Muscle of back (tissue), 13 donors: ENCODE measurements around the gene SMCO2. TPM values are rescaled to one million over a fixed set of nuclear protein-coding genes. Genes with fewer than 3 reads are reported as not detected.
A peak's percentile ranks its signal among the peaks of the same experiment; 100 is the strongest.

Source experiments
- DNase-seq, 3 donors: peaks; one replicate each; pipeline versions ENCODE4 v3.0.0 to v3.0.0-alpha.2; 2013
- long read RNA-seq, 9 donors: transcript quantifications; one replicate each; lab custom pipeline, GENCODE V29; 2026
- polyA plus RNA-seq, 10 donors: library from polyadenylated mRNA; unstranded; fragments of 120-200 nt; gene quantifications; one replicate each; pipeline ENCODE4 v1.2.1, GENCODE V29; 2013; ENCODE audit not compliant: insufficient read length in 10 of 10

The SMCO2 gene
- not detected for polyA plus RNA-seq
- long read RNA-seq, donor 1 = 0 reads
- long read RNA-seq, donor 2 = 0 reads
- long read RNA-seq, donor 3 = 0 reads
- long read RNA-seq, donor 4 = 0 reads
- long read RNA-seq, donor 5 = 0 reads
- long read RNA-seq, donor 6 = 0 reads
- long read RNA-seq, donor 7 = 0 reads
- long read RNA-seq, donor 8 = 0 reads
- long read RNA-seq, donor 9 = 0 reads

- no peak for DNase-seq
Observed at GRCh38 chr12:27446436-27446835, at the start of gene SMCO2. SMCO2 (plus strand) TSS chr12:27446736; CDS start chr12:27470632, 23,896 bp downstream.

GRCh38 chr12:27398466-27398865 is 48.1 kb upstream of the SMCO2 start:
- DNase-seq = no peak

DNA sequence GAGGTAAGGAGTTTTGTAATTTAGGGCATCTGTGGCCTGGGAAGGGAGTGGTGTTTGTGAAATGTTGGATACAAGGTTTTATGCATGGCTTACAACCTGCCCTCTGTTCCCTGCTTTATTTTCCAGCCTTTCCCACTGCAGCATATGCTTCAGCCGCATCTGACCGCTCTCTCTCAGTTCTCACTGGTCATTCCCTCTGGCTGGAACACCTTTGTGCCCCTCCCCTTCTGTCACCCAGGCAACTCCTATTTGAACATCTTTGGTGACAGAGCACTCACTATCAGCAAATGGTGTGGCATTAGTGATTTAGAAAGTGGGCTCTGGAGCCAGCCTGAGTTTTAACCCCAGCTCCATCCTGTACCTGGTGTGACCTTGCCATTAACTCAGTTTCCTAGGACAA is 47.5 kb upstream of the SMCO2 start:
- no peak for DNase-seq

DNA sequence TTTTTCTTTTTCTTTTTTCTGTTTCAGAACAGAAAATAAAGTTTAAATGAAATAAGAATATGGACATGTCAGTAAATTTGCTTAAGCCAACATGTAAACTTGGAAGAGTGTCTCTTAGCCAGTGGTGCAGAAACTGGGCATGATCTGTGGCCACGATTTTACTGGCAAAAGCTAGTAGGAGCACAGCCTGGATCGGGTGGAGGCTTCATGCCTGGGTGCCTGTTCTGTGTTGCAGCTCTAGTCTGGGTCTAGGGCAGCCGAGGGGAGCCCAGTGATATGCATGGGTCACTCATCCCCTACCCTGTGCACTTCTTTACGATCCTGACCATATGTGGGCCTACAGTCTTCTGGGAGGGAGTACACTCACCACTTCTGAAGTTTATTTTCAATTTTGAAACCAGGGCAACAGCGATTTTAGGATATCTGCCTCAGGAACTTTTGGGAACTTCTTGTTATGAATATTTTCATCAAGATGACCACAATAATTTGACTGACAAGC is 45.6 kb upstream of the SMCO2 start:
- no peak for DNase-seq

- no peak for DNase-seq
Observed at GRCh38 chr12:27412047-27412446, 34.5 kb upstream of the SMCO2 start.

DNA sequence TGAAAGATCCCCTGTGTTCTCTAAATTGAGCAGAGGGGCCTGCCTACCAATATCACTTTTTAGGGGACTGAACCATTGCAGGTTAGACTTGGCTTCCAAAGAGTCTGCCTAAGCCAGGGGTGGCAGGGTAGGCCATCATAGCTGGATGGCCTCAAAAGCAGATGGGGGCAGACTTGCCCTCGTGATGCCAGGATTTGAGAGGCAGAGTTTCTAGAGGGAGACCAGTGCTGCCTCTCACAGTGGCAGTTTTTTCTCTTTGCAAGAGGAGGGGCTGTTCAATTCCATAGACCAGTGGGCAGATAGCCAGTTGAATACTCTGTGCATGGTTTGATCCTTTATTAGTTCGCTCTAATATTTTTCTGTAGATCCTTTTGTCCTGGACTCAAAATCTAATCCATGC is 23.8 kb upstream of the SMCO2 start:
- no peak for DNase-seq

DNA sequence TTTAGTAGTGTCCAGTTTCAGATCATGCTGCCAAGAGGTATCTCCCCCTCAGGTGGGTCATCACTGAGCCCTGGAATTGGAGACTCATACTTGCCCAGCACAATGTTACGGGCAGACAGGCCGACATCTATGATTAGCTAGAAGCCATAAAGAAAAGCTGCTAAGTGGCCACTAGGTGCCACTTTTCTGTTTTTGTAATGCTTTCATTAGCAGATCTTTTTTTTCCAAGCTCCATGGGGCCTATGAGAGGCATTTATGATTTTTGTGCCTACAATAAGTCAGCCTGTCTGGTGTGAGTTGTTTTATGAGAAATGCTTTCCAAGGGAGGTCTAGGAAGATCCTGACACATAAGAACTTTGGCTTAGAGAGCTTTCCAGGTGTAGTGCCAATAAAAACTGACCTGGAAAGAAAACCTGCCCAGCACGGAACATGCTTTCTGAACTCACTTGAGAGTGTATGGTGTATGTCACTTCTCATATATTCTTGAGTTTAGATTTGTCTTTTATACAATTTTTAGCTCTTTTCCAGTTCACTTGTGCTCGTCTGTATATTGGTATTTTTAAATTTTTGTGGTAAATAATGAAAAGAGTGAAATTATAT is 21.8 kb upstream of the SMCO2 start:
- DNase-seq = peak; percentile 31 to 57 (median 39)

GRCh38 chr12:27425306-27425705 is 21.2 kb upstream of the SMCO2 start:
- DNase-seq = no peak

- no peak for DNase-seq
Observed at GRCh38 chr12:27426743-27427487, 19.6 kb upstream of the SMCO2 start.

GRCh38 chr12:27427824-27428223 is 18.7 kb upstream of the SMCO2 start:
- no peak for DNase-seq

- DNase-seq = no peak
Observed at GRCh38 chr12:27428466-27428865, 18.1 kb upstream of the SMCO2 start.

DNA sequence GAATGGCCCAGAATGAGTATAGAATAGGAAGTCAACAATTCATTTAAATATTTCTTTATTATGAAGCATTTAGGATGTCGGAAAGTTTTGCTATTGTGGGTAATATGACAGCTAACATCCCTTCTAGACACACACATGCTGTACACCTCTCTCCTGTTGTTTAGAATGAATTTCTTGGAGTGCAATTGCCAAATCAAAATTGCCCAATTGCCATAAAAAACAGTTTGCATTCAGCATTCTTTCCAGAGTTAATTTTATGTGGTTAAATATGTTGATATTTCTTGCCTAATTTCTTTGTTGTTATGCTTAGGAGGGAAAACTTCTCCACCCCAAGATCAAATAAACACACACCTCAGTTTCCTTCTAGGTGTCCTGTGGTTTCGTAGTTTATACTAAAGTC is 16.9 kb upstream of the SMCO2 start:
- DNase-seq = no peak

GRCh38 chr12:27431185-27431584 is 15.4 kb upstream of the SMCO2 start:
- no peak for DNase-seq

DNA sequence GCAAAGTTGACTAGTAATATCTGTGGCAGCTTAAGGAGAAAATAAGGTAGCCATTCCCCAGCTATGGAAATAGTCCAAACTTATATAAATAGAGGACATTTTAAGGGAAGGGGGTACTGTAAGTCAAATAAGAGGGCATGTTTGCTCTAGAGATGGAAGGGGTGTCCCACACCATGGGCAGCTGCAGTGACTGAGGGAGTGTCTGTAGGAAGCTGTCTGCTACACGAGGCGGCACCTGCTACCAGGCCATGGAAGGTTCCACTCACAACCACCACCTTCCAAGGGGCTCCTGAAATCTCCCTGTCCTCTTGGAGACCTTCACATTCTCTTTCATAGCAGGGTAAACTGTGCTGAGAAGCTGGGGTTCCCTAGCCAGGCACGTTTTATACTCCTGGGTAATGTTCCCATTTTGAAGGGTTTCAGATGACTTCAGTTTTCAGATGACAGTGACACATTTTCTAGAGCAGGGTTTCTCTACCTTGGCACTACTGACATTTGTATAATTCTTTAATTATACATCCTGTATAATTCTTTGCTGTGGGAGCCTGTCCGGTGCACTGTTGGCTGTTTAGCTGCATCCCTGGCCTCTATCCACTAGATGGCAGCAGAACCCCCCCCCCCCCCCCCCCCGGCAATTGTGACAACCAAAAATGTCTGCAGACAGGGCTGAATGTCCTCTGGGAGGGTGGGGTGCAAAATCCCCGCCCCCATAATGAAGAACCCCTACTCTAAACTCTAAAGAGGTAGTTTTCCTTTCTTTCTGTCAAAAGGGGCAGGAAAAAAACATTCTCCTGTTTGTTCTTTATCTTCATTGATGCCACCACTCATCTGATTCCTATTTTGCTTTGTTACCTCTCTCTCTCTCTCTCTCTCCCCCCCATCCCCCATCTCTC is 11.6 kb upstream of the SMCO2 start:
- DNase-seq = peak; percentile 3 to 34 (median 5)

DNA sequence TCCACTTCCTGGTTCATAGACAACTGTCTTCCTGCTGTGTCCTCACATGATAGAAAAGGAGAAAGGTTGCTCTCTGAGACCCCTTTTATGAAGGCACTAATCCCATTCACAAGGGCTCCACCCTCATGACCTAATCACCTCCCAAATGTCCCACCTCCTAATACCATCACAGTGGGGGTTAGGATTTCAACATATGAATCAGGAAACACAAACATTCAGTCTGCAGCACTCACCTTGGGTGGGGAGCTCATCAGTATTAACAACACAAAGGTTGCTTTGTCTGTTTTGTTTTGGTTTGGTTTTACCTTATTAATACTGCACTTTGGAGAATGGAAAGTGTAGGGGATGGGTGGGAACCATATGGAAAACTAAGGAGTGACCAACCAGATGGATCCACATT is 10.5 kb upstream of the SMCO2 start:
- no peak for DNase-seq

DNA sequence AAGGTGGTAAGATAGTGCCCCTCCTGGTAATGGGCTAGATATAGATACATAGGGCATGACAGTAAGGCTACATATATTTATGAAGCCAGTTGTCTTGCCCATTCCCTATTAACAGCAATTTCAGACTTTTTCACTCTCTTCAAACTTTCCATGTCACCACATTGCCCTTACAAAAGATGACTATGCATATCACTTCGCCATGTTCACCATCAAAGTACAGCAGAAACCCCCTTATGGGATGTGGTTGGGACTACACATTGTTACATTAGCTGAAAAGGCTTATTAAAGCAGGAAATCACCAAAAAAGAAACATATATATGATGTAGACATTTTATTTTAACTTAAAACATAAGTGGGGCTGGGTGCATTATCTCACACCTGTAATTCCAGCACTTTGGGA is 9.8 kb upstream of the SMCO2 start:
- no peak for DNase-seq

DNA sequence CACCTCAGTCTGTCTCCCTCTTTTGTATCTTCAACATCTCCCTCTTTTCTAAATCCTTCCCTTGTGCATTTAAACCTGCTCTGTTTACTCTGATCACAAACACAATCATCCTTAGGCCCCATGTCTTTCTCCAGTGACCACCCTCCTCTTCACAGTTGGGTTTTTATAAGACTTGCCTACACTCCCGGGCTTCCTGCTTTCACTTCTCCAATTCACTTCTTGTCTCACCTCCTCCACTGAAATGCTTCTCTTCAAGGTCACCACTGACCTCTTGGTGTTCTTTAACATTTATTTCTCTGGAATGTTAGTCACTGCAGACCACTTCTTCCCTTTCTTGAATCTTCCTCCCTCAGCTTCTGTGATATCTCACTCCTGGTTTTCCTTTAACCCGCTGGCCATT is 8.7 kb upstream of the SMCO2 start:
- no peak for DNase-seq

GRCh38 chr12:27447761-27448160 is 1.2 kb downstream of the SMCO2 start:
- no peak for DNase-seq

DNA sequence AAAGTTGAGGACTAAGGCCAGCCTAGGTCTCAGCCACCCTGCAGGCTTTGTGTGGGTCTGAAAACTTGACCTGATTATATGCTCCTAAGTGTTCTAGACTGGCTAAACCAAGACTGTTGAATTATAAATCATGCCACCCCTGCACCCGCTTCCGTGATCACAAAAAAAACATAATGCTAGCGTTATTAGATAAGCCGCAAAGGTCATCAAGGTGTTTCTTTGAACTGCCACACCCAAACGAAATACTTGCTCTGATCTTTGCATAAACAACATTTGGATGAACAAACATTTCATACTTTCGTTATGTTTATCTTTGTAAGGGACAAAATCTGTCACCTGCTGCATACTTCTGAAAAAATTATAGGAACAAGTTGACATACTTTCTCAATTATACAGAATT is 2.5 kb downstream of the SMCO2 start:
- no peak for DNase-seq

DNA sequence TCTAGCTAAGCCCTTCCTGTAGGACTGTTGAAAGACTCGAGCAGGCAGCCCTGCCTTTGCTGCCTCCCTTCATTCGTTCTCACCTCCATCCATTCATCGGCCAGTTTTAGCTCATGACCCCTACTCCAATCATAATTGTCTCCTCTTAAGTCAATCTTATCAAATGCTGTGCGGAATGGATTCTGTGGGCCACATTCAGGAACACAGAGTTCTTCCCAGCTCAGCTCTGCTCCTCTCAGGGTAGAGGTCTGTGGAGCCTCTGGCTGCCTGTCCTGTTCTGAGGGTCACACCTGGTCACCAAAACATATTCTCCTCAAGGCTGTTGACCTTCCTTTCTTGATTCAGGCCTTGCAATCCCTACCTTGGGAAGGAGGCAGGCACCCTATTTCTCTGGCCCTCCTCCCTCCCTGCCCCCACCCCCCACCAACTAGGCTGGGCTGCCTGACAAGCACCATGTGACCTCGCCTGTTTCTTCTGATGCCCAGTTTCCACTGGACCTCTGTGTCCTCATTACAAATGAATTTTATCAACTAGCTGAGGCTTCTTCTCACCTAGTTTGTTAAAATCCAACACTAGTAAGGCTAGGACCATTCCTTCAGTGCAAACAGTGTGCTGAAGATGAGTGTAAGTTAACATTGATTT is 3.5 kb downstream of the SMCO2 start:
- DNase-seq = no peak

DNA sequence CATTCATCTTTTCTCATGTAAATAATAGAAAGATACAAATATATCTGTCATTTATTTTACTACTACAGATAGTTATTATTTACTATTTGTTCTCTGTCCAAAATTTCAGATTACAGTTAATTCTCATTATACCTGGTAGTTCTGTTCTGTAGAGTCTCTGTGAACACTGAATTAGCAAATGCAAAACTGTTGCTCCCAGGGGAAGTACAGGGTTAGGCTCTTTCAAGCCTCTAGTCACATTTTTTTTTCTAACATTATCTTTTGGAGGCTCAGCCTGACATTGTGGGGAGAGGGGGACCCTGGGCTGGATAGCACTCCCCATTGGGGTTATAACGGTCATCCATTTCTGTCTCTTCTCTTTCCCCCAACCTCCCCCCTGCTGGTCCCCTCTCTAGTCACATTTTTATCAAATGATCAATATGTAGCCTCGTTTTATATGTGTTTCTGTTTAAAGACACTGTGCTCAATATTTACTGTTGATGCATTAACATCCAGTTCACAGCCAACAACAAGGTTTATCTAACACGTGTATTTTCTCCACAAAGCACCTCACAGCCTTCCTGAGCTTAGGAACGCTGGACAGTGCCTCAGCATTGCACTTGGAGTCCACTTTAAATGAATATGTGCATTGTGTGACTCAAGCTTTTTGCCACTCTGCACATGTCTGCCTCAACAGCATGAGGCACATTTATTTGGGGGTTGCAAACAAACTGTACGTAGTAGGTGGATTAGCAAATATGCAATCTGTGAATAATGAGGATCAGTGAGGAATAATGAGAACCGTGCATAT is 4.7 kb downstream of the SMCO2 start:
- DNase-seq = no peak
